ENCODE results near the gene LRRC1.

The LRRC1 gene

GRCh38 chr6:53869964-53870363, 75.2 kb downstream of the LRRC1 start:
- Histone ChIP-seq H3K27ac (no peak overlapping the region), H3K4me2 (no peak overlapping the region), H3K4me1 (peaks cover 0 to 8% (median 0%) of the 10 kb centered on the region in 10 experiments; a peak in 1 of 20 replicates), H3K36me3 (peaks cover 0 to 14% (median 0%) of the 10 kb centered on the region in 11 experiments; a peak in 4 of 22 replicates), H3K9ac (no peak overlapping the region), H3K4me3 (no peak overlapping the region), H3K9me3 (replicated peaks in 1 of 11) (peaks cover 15 to 28% (median 25%) of the 10 kb centered on the region in 11 experiments), H3K27me3 (no peaks in the 10 kb centered on the region), H4K20me1 (no peaks in the 10 kb centered on the region)
- no peak for TF ChIP-seq Cebpa-rat (IDR thresholded peaks at IDR 0.05)

GRCh38 chr6:53873922-53874321, 79.1 kb downstream of the LRRC1 start:
- Histone ChIP-seq H3K27me3 (no peaks in the 10 kb centered on the region), H3K9ac (no peak overlapping the region), H3K4me3 (no peak overlapping the region), H3K27ac (no peak overlapping the region), H3K36me3 (peaks cover 0 to 16% (median 0%) of the 10 kb centered on the region in 11 experiments; a peak in 4 of 22 replicates), H3K4me1 (peaks cover 0 to under 1% (median 0%) of the 10 kb centered on the region in 10 experiments; a peak in 1 of 20 replicates), H4K20me1 (no peaks in the 10 kb centered on the region), H3K9me3 (replicated peaks in 1 of 11) (peaks cover 21 to 41% (median 32%) of the 10 kb centered on the region in 11 experiments), H3K4me2 (no peak overlapping the region)
- no peak for TF ChIP-seq Cebpa-rat (IDR thresholded peaks at IDR 0.05)

- TF ChIP-seq Cebpa-rat (IDR thresholded peaks at IDR 0.05), result no peak
- Histone ChIP-seq H3K4me2 (no peak overlapping the region), H3K36me3 (peaks cover 0 to 18% (median 0%) of the 10 kb centered on the region in 11 experiments; a peak in 4 of 22 replicates), H3K9me3 (replicated peaks in 1 of 11) (peaks cover 21 to 41% (median 32%) of the 10 kb centered on the region in 11 experiments), H3K4me1 (no peaks in the 10 kb centered on the region), H3K27ac (no peak overlapping the region), H3K27me3 (no peaks in the 10 kb centered on the region), H4K20me1 (no peaks in the 10 kb centered on the region), H3K4me3 (no peak overlapping the region), H3K9ac (no peak overlapping the region)
These were observed 80.2 kb downstream of the LRRC1 start for GRCh38 chr6:53874964-53875363.

GRCh38 chr6:53877151-53877550, 82.3 kb downstream of the LRRC1 start:
- Histone ChIP-seq H3K4me1 (no peaks in the 10 kb centered on the region), H3K9ac (no peak overlapping the region), H3K4me2 (no peak overlapping the region), H3K27me3 (no peaks in the 10 kb centered on the region), H3K4me3 (no peak overlapping the region), H4K20me1 (no peaks in the 10 kb centered on the region), H3K36me3 (peaks cover 0 to 18% (median 0%) of the 10 kb centered on the region in 11 experiments; a peak in 4 of 22 replicates), H3K27ac (no peak overlapping the region), H3K9me3 (replicated peaks in 1 of 11) (peaks cover 18 to 31% (median 25%) of the 10 kb centered on the region in 11 experiments)
- TF ChIP-seq Cebpa-rat (IDR thresholded peaks at IDR 0.05), result no peak

GRCh38 chr6:53878808-53879207, 84.0 kb downstream of the LRRC1 start:
- no peaks in the 10 kb centered on the region for H3K4me1 ChIP-seq

GRCh38 chr6:53879608-53880007, 84.8 kb downstream of the LRRC1 start:
- H3K36me3 ChIP-seq, result peaks cover 0 to 17% (median 0%) of the 10 kb centered on the region in 11 experiments; a peak in 4 of 22 replicates
- H4K20me1 ChIP-seq, result no peaks in the 10 kb centered on the region
- H3K4me1 ChIP-seq, result no peaks in the 10 kb centered on the region
- H3K27me3 ChIP-seq, result no peaks in the 10 kb centered on the region
- no peak overlapping the region for H3K27ac ChIP-seq
- no peak overlapping the region for H3K9ac ChIP-seq
- no peak overlapping the region for H3K4me3 ChIP-seq
- H3K9me3 ChIP-seq (replicated peaks in 1 of 11), result peaks cover 0 to 14% (median 8%) of the 10 kb centered on the region in 11 experiments; a peak in 8 of 22 replicates
- no peak overlapping the region for H3K4me2 ChIP-seq
- no peak for TF ChIP-seq Cebpa-rat (IDR thresholded peaks at IDR 0.05)

More at GRCh38 chr6:53878808-53879207, 84.0 kb downstream of the LRRC1 start:
- H3K9me3 ChIP-seq (replicated peaks in 1 of 11), result peaks cover 2 to 15% (median 9%) of the 10 kb centered on the region in 11 experiments; a peak in 12 of 22 replicates
- peaks cover 0 to 14% (median 0%) of the 10 kb centered on the region in 11 experiments; a peak in 4 of 22 replicates for H3K36me3 ChIP-seq
- H3K4me2 ChIP-seq, result no peak overlapping the region
- H3K9ac ChIP-seq, result no peak overlapping the region
- no peak for TF ChIP-seq Cebpa-rat (IDR thresholded peaks at IDR 0.05)
- no peaks in the 10 kb centered on the region for H4K20me1 ChIP-seq
- no peaks in the 10 kb centered on the region for H3K27me3 ChIP-seq
- no peak overlapping the region for H3K4me3 ChIP-seq
- H3K27ac ChIP-seq, result no peak overlapping the region

- no peaks in the 10 kb centered on the region for H3K4me1 ChIP-seq
These were observed 92.5 kb downstream of the LRRC1 start for GRCh38 chr6:53887316-53887715.

GRCh38 chr6:53888931-53889330, 94.1 kb downstream of the LRRC1 start:
- H3K4me3 ChIP-seq, result no peak overlapping the region
- TF ChIP-seq Cebpa-rat (IDR thresholded peaks at IDR 0.05), result no peak
- no peak overlapping the region for H3K4me2 ChIP-seq
- H3K27ac ChIP-seq, result no peak overlapping the region
- H3K4me1 ChIP-seq, result peaks cover 0 to 3% (median 2%) of the 10 kb centered on the region in 10 experiments; a peak in 14 of 20 replicates
- no peak overlapping the region for H3K9ac ChIP-seq
- H4K20me1 ChIP-seq, result no peaks in the 10 kb centered on the region
- no peaks in the 10 kb centered on the region for H3K9me3 ChIP-seq (replicated peaks in 1 of 11)
- H3K36me3 ChIP-seq, result peaks cover 0 to 7% (median 0%) of the 10 kb centered on the region in 11 experiments; a peak in 1 of 22 replicates
- no peaks in the 10 kb centered on the region for H3K27me3 ChIP-seq

More at GRCh38 chr6:53887316-53887715, 92.5 kb downstream of the LRRC1 start:
- Histone ChIP-seq H3K36me3 (peaks cover 0 to 20% (median 0%) of the 10 kb centered on the region in 11 experiments; a peak in 4 of 22 replicates), H3K27me3 (no peaks in the 10 kb centered on the region), H3K27ac (no peak overlapping the region), H3K4me3 (no peak overlapping the region), H4K20me1 (no peaks in the 10 kb centered on the region), H3K4me2 (no peak overlapping the region), H3K9ac (no peak overlapping the region), H3K9me3 (replicated peaks in 1 of 11) (no peaks in the 10 kb centered on the region)
- no peak for TF ChIP-seq Cebpa-rat (IDR thresholded peaks at IDR 0.05)

GRCh38 chr6:53889365-53889764, 94.6 kb downstream of the LRRC1 start:
- no peak for TF ChIP-seq Cebpa-rat (IDR thresholded peaks at IDR 0.05)
- H3K27ac ChIP-seq, result no peak overlapping the region
- H3K4me3 ChIP-seq, result no peak overlapping the region
- H3K9ac ChIP-seq, result no peak overlapping the region
- no peaks in the 10 kb centered on the region; a peak in 1 of 22 replicates for H3K9me3 ChIP-seq (replicated peaks in 1 of 11)
- no peaks in the 10 kb centered on the region for H4K20me1 ChIP-seq
- H3K4me1 ChIP-seq, result peaks cover 0 to 8% (median 6%) of the 10 kb centered on the region in 10 experiments; a peak in 15 of 20 replicates
- H3K36me3 ChIP-seq, result 0 out of 22 replicates have a peak, but pooled peaks cover 0 to 3% (median 0%) of the 10 kb centered on the region in 11 experiments
- no peak overlapping the region for H3K4me2 ChIP-seq
- no peaks in the 10 kb centered on the region for H3K27me3 ChIP-seq

GRCh38 chr6:53892707-53893106, 97.9 kb downstream of the LRRC1 start:
- Histone ChIP-seq H4K20me1 (no peaks in the 10 kb centered on the region), H3K4me3 (no peak overlapping the region), H3K27ac (no peak overlapping the region), H3K4me1 (peaks cover 0 to 12% (median 8%) of the 10 kb centered on the region in 10 experiments; a peak in 15 of 20 replicates), H3K27me3 (no peaks in the 10 kb centered on the region), H3K9ac (no peak overlapping the region), H3K4me2 (no peak overlapping the region), H3K36me3 (peaks cover 0 to 24% (median 9%) of the 10 kb centered on the region in 11 experiments; a peak in 15 of 22 replicates), H3K9me3 (replicated peaks in 1 of 11) (peaks cover 0 to 24% (median 14%) of the 10 kb centered on the region in 11 experiments; a peak in 17 of 22 replicates)
- TF ChIP-seq Cebpa-rat (IDR thresholded peaks at IDR 0.05), result no peak
